ENCODE results near the gene KDM4F. TPM values are rescaled to one million over a fixed set of nuclear protein-coding genes. Genes with fewer than 3 reads are reported as not detected.

KDM4F gene
- total RNA-seq, 1 donor from 2014 or later, result not detected

DNA sequence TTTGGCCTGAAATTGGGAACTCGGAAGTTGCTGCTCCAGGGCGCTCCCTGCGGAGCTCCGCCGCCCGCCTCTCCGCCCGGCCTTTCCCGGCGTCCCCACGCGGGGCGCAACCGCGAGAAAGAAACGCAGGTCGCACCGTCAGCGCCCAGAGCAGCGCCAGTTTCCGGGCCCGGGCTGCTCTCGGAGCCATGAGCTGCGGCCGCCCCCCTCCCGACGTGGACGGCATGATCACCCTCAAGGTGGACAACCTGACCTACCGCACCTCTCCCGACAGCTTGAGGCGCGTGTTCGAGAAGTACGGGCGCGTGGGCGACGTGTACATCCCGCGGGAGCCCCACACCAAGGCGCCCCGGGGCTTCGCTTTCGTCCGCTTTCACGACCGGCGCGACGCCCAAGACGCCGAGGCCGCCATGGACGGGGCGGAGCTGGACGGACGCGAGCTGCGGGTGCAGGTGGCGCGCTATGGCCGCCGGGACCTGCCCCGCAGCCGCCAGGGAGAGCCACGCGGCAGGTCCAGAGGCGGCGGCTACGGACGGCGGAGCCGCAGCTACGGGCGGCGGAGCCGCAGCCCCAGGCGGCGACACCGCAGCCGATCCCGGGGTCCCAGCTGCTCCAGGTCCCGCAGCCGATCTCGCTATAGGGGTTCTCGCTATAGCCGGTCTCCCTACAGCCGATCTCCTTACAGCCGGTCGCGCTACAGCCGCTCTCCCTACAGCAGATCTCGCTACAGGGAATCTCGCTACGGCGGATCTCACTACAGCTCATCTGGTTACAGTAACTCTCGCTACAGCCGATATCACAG lies 18.0 kb downstream of the KDM4F start:
- Histone ChIP-seq H3K27ac (peak overlapping the region; percentile 98 to 99), H3K27me3 (no peaks in the 10 kb centered on the region), H3K36me3 (peaks cover 0 to 3% of the 10 kb centered on the region in 2 donors), H3K4me1 (peaks cover 0 to 14% of the 10 kb centered on the region in 2 donors), H3K9me3 (no peaks in the 10 kb centered on the region), H3K4me3 (peak overlapping the region; percentile 88 to 95)
- TF ChIP-seq, protein P1, sequence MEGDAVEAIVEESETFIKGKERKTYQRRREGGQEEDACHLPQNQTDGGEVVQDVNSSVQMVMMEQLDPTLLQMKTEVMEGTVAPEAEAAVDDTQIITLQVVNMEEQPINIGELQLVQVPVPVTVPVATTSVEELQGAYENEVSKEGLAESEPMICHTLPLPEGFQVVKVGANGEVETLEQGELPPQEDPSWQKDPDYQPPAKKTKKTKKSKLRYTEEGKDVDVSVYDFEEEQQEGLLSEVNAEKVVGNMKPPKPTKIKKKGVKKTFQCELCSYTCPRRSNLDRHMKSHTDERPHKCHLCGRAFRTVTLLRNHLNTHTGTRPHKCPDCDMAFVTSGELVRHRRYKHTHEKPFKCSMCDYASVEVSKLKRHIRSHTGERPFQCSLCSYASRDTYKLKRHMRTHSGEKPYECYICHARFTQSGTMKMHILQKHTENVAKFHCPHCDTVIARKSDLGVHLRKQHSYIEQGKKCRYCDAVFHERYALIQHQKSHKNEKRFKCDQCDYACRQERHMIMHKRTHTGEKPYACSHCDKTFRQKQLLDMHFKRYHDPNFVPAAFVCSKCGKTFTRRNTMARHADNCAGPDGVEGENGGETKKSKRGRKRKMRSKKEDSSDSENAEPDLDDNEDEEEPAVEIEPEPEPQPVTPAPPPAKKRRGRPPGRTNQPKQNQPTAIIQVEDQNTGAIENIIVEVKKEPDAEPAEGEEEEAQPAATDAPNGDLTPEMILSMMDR (IDR thresholded peaks at IDR 0.05), result peak; percentile 71 to 78 (median 73)
- intact Hi-C loops (cut with DNase I), result loop anchor here (1.0 to 10.0 kb wide), 6 partner anchors 40 to 723 kb away; partner anchors contain the start of genes ANKRD49, CEP57, MRE11 and SESN3
- peak in 1 of 2 donors; percentile 93 for DNase-seq (ENCODE audit: low spot score in 2 of 2)

DNA sequence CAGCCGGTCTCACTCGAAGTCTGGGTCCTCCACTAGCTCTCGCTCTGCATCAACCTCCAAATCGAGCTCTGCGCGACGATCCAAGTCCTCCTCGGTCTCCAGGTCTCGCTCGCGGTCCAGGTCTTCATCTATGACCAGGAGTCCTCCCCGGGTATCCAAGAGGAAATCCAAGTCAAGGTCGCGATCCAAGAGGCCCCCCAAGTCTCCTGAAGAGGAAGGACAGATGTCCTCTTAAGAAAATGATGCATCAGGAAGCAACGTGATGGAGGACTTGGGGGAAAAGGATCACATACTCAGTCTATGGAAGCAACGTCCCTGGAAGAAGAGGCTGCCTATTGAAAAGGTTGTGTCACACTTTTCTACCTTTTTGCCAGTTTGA lies 18.6 kb downstream of the KDM4F start:
- TF ChIP-seq, protein P1 (IDR thresholded peaks at IDR 0.05), result no peak
- DNase-seq (ENCODE audit: low spot score in 2 of 2), result no peak
- H3K27ac ChIP-seq, result peak overlapping the region; percentile 98 to 99
- no peaks in the 10 kb centered on the region for H3K27me3 ChIP-seq
- peaks cover 0 to 3% of the 10 kb centered on the region in 2 donors for H3K36me3 ChIP-seq
- peaks cover 0 to 14% of the 10 kb centered on the region in 2 donors for H3K4me1 ChIP-seq
- intact Hi-C loops (cut with DNase I), result loop anchor here (1.0 to 10.0 kb wide), 7 partner anchors 39 to 722 kb away; partner anchors contain the start of genes ANKRD49, CEP57, CWC15 and KDM4D
- no peaks in the 10 kb centered on the region for H3K9me3 ChIP-seq
- peak overlapping the region; percentile 88 to 95 for H3K4me3 ChIP-seq

DNA sequence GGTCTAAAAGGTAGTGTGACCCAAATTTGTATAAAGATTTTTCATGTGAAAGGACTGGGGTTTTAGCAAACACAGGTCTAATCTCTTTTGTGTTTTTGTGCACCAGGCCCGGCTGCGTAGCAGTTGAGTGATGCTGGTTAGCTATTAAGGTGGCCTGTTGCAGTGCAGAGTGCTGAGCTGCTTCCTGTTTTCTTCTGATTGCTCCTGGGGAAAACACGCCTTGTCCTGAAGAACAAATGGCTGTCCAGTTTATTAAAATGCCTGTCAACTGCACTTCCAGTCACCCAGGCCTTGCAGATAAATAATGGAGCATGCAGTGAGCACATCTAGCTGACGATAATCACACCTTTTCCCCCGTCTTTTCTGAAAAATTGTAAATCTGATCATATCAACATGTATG lies 19.3 kb downstream of the KDM4F start:
- TF ChIP-seq, protein P1 (IDR thresholded peaks at IDR 0.05), result no peak
- DNase-seq (ENCODE audit: low spot score in 2 of 2), result peak; percentile 69 to 91
- Histone ChIP-seq H3K27me3 (no peaks in the 10 kb centered on the region), H3K4me3 (peak overlapping the region; percentile 88 to 95), H3K27ac (peak overlapping the region; percentile 98 to 99), H3K36me3 (peaks cover 0 to 3% of the 10 kb centered on the region in 2 donors), H3K4me1 (peaks cover 0 to 14% of the 10 kb centered on the region in 2 donors), H3K9me3 (no peaks in the 10 kb centered on the region)
- intact Hi-C loops (cut with DNase I), result loop anchor here (1.0 to 10.0 kb wide), 5 partner anchors 39 to 639 kb away; partner anchors contain the start of genes ANKRD49, CWC15, KDM4D and MRE11

DNA sequence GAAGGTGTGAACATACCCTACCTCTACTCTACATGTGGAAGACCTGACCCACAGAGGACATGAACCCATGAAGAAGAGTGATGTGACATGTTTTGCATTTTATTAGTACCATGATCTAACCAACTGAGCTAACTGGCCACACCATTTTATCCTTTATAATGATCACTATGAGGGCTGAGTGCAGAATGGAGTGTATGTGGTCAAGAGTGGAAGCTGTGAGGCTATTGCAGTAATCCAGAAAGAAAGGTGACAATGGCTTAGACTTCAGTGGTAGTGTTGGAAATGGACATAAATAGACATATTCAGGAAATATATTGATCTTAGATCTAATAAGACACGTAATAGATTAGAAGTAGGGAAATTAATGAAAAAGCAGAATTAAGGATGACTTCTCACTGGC lies 21.2 kb downstream of the KDM4F start:
- H3K4me3 ChIP-seq, result no peak overlapping the region
- no peaks in the 10 kb centered on the region for H3K27me3 ChIP-seq
- intact Hi-C loops (cut with DNase I), result loop anchor here (10.0 kb wide), 1 partner anchor 926 kb away; no protein-coding TSS in a partner anchor
- H3K4me1 ChIP-seq, result peaks cover 0 to 28% of the 10 kb centered on the region in 2 donors
- H3K9me3 ChIP-seq, result no peaks in the 10 kb centered on the region
- TF ChIP-seq, protein P1 (IDR thresholded peaks at IDR 0.05), result no peak
- DNase-seq (ENCODE audit: low spot score in 2 of 2), result no peak
- no peak overlapping the region for H3K27ac ChIP-seq
- peaks cover 0 to 3% of the 10 kb centered on the region in 2 donors for H3K36me3 ChIP-seq

DNA sequence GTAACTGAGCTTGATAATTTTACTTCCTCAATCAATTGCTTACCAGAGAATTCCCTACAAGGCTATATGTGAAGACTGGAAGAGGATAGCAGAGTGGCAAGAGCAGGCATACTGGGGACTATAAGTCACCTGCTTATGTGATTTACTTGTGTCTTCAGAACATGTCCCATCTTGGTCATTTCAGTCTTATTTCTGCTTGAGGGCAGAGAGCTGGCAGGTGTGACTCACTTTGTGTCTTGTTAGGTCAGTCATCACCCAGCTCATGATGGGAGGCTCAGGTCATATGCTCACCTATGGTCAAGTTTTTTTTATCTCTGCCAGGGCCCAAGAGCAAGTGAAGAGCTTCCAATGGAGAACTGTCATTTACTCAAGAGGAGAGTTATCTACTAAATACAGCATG lies 23.7 kb downstream of the KDM4F start:
- no peak overlapping the region for H3K27ac ChIP-seq
- peaks cover 0 to 3% of the 10 kb centered on the region in 2 donors for H3K36me3 ChIP-seq
- intact Hi-C loops (cut with DNase I), result loop anchor here (10.0 kb wide), 1 partner anchor 928 kb away; no protein-coding TSS in a partner anchor
- no peak overlapping the region for H3K4me3 ChIP-seq
- peaks cover 5 to 45% of the 10 kb centered on the region in 2 donors for H3K4me1 ChIP-seq
- DNase-seq (ENCODE audit: low spot score in 2 of 2), result no peak
- H3K27me3 ChIP-seq, result no peaks in the 10 kb centered on the region
- no peaks in the 10 kb centered on the region for H3K9me3 ChIP-seq
- TF ChIP-seq, protein P1 (IDR thresholded peaks at IDR 0.05), result no peak

Measured in ascending aorta (tissue), 2 donors.